RPMI8226 (cell line): ENCODE measurements around the gene ERG28.
A peak's percentile ranks its signal among the peaks of the same experiment; 100 is the strongest.

Experiments used
- DNase-seq: peaks from one replicate; pipeline ENCODE4 v3.0.0-alpha.2; 2015

Gene ERG28

DNA sequence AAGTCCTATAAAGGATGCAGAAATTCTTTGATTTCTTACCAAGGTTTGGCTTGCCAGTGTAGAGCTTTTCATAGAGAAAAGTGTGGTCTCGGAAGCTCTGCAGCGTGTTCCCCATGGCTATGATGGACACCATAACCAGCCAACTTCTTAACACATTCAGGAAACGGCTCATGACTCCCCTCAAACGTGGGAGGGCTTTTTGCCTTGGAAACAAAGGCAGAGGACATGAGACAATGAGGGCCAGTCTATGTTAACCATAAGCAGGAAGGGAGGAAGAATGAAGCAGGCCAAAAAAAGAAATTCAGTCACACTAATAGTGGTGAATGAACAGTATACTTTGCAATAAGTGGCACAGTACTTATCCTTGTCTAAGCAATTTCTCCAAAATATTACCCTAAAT is 3.3 kb downstream of the ERG28 start:
- DNase-seq = no peak

DNA sequence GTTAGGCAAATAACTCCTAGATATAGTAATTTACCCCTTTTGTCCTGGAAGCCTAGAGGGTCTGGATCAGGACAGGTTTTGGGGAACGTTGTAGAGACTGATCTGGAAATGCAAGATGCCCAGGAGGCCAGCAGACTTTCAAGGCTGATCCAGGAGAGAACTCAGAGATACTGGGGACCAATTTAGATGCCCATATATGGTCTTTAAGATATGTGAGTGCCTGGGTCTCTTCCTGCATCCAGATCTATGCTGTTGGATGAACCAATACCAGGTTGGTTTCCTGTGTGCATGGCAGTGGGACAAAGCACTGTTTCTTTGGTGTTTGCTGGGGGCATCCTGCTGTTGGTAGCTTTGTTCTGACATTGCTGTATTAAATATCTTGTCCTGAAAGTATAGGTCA is 5.4 kb downstream of the ERG28 start:
- no peak for DNase-seq

DNA sequence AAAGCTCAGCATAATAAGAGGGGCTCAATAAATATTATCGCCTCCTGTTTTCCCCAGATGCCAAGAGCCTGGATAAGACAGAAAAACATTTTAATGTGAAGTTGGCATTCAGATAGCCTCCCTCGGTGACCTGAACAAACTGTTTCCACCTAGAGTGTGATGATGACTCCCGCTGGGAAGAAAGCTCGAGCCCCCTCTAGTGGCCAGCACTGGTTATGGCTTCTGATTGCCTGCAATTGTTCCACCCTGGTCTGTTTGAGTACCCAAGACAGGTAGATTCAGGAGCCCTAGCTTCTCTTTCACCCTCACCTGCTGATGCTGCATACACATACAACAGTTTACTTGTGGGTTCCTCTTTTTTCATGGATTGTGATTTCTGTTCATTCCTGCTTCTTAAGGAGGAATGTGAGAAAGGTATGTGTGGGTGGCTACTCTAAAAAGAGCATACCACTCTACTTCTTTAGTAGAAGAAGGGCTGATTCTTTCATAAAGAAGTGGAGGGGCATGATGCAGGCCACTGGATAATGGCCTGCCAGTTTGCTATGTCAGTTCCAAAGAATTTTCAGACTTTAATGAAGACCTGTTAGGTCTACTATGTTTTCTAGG is 6.4 kb downstream of the ERG28 start:
- DNase-seq = peak; percentile 55

DNA sequence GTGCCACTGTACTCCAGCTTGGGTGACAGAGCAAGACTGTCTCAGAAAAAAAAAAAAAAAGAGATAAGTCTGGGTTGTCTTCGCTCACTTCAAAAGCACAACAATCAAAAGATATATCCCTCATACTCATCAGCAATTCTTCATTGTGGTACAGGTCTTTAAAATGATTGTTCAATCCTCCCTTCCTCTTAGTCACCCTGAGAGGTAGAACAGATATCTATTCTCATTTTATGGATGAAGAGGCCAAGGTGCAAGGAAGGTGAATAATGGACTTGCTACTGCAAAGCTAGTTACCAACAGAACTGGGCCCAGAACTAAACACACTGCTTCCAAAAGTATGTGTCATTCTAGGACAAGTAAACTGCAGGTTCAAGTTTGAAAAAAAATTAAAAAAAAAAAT is 7.1 kb downstream of the ERG28 start:
- no peak for DNase-seq

DNA sequence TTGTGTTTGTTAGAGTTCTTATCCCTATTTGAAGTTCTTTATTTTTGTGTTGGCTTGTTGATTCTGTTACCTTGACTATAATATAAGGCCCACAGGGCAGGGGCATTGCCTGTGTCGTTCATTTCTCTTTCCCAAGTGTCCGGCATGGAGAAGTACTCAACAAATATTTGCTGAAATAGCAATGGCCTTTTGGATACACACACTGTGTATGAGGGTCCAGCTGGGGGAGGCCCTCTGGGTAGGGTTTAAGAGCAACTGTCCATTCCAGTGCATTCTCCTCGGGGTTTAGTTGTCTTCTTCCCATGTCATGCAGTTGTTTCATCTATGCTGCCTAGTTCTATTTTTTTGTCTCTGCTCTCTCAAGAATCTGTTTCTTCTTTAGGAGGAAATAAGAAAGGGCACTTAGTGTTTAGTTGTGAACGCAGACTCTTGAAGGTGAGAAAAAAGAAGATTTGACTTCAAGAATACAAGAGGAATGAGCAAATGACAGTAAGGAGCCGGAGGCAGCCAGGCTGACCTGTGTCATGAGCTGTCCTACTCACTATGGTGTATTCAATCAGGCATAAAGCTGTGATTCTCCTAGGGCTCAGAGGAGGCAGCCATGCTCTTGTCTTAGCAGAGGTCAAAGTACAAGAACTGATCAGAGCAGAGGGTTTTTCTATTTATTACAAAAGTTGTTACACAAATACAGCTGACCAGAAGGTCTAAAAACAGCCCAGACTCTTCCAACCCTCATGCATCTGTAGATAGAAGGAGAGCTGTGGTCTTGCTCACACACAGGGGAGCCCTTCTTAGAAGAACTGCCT is 10.2 kb downstream of the ERG28 start:
- DNase-seq = no peak

DNA sequence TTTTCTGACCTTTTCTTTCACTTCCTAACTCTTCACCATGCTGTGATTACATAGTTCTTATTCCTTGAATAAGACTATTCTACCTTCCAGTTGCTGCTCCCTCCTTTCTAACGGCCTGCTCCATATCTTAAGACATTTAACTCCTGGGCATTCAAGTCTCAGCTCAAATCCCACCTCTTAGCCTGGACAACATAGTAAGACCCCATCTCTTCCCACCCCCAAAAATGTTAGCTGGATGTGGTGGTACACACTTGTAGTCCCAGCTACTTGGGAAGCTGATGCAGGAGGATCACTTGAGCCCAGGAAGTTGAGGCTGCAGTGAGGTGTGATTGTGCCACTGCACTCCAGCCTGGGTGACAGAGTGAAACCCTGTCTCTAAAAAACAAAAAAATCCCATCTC is 10.9 kb downstream of the ERG28 start:
- DNase-seq = no peak

DNA sequence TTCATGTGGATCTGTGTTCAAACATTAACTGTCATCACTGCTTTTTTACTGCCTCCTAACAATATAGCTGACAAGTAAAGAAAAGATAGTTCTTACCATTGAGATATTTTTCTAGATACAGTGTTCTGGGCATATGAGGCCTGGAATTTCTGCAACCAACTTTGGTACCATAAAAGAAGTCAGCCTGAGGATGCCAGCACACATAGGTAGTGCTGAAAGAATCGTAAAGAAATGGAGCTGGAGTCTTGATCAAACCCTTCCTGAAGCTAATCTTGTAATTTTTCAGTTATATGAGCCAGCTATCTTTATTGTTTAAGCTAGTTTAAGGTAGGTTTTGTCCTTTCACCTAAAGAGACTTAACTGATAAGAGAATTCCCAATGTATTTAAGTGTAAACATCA is 11.3 kb downstream of the ERG28 start:
- no peak for DNase-seq

DNA sequence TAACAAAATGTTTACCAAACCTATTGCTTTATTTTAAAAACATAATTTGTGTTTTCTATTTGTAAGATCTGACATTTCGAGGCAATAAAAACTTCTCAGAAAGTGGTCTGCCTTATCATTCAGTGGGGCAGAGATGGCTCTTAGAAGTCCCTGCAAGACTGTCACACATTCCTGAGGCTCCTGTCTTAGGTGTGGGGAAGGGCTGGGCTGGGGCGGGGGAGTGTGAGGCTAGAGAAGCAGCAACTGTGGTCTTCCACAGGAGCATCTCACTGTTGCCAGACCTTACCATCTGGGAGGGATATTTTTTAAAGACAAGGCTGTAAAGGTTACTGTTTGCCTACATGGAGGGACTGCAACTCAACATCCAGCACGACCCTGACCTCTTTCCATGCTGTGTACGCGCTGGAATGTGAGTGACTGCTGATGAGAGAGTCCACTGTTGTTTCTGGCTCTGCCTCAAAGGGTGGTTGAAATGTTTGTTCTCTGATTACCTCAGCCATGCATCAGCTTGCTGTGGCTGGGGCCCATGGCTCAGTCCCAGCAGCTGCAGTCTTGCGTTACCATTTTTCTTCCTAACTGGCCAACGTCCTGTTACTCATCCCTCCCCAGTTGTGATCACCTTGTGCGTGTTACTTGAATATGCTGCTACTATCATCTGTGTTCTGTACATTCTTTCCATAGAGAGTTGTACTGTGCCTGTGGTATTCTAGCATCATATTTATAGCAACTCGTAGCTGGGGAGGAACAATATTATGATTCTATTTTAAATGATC is 12.4 kb downstream of the ERG28 start:
- DNase-seq = no peak

DNA sequence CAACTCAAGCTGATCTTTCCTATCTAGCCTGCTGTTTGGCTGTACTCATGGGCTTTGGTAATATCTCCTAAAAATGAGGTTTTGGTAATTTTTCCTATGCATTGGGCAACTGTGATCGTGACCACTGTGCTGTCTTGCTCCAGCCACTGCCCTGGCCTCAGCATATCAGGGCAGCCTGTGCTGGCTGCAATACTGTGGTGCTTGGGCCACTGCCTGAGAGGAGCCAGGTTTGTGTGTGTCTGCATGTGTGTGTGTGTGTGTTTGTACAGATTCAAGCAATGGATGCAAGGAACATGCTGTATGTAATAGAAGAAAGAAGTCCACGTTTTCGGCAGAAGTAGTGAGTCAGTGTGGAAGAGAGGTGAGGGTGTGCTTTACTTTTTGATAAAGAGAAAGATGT is 13.0 kb downstream of the ERG28 start:
- DNase-seq = no peak

DNA sequence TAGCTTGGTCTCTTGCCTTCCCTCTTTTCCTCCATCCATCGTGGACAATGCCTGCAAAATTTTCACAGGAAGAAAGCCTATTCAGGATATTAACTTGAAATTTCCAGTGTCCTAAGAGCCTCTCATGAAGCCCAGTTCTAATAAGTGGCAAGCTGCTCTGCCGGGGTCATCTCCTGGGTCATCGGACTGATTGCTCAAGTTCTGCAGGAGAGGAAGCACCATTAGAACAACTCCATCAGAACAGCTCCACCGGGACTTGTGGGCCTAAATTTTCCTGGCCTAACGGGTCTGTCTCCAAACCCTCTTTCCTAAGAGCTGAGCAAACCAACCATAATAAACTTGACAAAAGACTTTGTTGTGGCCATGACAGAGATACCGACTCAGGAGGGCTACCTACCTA is 13.9 kb downstream of the ERG28 start:
- DNase-seq = no peak

DNA sequence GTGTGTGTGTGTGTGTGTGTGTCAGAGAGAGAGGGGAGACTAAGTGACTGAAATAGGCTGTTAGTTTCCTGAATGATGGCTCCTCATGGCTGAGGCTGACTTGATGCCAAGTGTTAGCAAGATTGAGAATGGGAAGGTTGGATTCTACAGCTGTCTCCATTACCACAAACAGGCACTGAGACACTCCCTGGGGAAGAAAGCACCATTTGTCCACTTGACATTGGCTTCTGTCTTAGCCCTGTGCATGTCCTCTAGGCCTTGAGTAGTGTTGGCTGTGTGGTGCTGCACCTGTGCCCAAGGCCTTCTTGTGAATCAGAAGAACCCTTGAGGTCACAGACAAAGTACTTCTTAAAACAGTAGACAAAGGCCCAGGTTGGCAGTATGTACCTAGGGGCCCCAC is 15.6 kb downstream of the ERG28 start:
- no peak for DNase-seq

DNA sequence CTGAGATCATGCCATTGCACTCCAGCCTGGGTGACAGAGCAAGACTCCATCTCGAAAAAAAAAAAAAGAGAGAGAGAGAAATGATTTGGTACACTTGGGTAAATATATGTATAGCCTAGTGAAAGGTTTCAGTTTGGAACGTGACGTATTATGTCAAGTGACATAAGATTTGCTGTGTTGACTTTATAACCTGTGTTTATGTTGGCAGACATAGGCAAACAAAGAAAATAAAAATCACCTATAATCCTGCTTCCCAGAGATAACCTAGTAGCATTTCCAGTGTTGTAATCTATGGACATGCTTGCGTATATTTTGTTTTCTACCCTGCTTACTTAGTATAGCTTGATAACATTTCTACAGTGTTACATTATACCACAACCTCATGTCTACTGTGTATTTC is 16.7 kb downstream of the ERG28 start:
- no peak for DNase-seq

DNA sequence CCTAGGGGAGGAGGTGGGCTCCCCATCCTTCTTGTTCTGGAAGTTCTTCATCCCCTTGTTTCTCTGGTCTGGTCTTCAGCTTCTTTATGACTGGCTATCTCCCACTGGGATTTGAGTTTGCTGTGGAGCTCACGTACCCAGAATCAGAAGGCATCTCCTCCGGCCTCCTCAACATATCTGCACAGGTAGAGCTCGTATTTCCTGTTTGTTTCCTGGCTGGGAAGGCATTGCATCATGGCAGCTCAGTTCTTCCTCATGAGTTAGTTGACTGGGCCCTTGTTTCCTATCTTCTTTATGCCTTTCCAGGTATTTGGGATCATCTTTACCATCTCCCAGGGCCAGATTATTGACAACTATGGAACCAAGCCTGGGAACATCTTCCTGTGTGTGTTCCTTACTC is 19.8 kb downstream of the ERG28 start:
- DNase-seq = no peak

DNA sequence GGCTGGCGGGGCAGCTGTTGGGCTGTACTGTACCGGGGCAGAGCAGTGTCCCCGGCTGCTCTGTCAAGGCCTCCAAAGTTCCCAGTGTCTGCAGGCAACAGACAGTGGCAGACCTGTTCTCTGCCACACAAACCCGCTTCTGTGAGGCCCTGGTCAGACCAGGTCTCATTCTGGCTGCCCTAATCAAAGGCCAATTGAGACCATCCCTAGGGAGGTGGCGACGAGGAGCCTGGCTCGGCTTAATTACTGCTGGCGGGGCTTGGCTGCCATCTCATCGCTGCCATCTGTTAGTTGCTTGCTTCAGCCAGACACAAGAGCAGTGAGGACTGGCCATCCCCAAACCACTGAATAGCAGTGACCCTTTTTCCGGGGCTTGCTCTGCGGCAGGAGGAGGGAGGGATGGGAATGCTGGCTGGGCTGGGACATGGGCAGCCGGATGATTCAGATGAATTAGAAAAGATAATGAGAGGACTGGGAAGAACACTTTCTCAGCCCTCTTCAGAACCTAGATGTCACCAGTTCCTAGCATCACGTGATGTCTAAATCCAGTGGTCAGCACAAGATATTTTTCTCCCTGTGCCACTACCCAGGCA is 24.5 kb downstream of the ERG28 start:
- DNase-seq = no peak

DNA sequence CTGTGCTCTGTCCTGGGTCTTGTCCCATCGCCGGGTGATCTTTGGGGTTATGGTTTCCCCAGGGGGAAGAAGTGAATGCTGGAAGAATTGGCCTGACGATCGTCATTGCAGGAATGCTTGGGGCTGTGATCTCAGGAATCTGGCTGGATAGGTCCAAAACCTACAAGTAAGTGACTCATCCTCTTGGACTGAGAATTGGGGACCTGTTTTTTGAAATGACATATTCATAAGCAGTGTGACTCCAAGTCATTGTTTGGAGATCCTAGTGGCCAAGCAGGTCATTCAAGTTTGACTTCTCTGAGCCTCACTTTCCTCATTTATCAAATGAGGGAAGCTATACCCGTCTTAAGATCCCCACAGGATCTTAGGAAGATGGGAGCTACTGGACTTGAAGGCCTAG is 25.8 kb downstream of the ERG28 start:
- DNase-seq = no peak

DNA sequence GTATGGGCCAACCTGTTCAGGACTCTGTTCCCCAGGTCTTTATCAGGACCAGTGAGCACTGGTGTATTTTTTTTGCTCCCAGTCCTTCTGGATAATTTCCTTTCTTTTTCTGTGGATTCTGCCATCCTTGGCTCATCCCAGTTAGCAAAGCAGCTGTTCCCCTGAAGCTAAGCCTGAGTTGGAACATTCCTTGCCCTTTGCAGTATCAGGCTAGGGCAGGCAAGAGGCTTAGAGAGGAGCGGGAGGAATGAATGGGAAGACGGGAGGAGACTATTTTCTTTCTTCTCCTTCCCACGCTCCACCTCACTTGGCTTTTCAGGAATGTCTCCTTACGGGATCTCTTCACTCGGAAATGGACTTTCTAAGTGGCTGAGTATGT is 29.2 kb downstream of the ERG28 start:
- no peak for DNase-seq

DNA sequence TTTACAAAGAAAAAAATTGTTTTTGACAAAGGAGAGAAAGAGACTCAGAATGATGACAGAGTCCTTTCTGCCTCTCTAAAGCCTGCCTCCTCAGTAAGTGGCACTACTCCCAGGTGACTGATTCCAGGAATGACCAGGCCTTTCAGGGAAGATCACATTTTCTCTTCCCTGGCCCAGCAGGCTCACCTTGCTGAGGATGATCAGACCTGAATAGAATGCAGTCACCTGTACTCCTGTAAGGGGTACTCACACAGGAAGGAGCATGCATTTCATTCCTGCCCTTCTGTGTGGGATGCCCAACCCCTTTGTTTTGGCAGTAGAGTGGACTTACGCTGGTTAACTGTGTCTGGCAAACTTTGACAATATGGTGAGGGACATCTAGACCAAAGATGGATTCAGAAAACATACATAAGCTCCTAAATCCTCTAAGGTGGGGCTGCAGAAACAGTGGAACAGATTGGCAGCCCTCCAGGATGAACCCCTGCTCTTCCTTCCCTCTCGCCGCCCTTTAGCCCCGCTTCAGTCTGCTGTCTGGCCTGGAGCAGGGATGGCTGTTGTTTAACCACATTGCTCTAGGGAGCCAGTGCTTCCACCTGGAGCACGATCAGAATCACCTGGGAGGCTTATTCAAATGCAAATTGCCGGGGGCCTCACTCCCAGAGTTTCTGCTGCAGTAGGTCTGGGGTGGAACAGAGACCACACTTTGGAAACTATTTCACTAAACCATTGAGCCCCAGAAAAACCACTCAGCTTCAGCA is 29.8 kb downstream of the ERG28 start:
- DNase-seq = no peak

DNA sequence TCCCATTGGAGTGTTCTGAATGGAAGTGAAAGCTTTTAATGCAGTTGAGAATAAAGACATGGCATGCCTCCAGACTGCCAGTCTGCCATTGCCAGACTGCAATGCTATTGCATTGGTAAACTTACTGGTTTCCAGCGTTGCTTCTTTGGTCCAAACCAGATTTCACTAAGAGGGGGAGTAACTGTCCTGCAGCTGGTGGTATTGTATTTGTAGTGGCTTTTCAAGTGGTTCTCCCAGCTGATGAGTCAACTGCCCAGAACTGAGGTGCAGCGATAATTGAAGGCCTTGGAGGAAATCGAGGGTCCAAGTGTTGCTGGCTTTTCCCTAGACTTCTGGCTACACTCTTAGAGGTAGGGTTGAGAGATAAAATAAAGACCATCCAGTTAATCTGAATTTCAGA is 31.9 kb downstream of the ERG28 start:
- DNase-seq = no peak

DNA sequence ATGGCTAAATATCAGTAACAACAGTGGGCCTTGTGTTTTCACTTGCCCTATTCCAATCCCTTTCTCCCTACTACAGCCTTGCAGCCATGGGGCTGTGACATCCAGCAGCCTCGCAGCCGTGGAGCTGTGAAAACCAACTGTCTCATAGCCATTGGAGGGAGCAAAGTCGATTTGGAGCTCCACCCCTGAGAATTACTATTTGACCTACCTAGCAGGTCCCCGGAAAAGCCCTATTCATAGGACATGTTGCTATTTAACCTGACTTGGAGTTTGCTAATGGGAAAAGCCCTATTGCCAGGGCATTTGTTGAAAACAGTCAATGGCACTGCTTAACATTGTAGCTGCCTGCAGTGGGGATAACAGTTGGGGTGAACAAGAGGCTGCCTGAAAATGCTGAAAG is 33.3 kb downstream of the ERG28 start:
- no peak for DNase-seq

DNA sequence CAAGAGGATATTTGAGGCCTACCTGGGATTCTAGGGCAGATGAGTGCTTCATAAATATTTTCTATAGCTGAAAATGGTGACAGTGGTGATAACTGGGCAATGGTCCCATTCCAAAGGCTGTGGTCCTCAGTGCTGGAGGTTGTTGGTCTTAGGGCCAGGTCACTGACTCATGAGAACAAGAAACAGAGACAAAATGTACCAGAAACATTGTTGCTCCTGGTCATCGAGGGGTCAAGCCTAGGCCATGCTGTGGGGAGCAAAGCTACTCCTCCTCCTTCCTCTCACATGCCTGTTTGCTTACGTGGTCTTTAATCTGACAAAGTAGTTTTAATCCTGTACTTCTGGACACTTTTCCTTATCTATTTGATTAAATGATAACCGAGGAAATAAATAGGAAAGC is 33.8 kb downstream of the ERG28 start:
- no peak for DNase-seq

DNA sequence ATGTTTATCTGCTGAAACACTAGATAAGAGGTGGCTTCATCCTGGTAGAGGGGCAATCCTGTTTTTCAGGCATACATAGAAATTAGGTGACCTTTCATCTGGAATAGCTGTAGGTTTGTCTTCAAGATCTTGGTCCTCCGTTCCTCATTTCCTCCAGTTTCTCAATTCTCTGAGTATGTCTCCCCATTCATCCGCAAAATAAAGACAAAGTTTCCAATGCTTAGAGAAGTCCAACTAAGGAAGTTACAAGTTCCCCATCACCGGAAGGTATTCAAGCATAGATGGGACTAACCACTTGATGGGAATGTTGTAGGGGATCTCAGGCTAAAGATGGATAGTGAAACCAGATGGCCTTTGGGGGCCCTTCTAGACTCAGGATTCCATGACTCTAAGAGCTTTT is 34.3 kb downstream of the ERG28 start:
- DNase-seq = no peak

DNA sequence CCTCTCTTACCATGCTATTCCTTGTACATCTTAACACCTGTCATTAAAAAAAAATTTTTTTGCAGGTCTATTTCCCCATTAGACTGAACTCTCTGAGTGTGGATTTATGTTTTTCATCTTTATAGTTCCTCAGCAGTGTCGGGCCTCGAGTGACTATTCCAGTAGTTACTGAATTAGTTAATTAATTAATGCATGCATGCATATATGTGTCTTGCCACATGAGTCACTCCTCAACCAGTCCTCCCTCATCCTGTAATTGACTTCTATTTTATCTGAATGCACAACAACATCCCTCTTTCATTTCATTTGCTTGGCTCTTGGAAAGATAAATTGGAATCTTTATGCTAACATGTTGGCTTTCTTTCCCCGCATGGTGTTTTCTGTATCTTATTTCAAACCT is 35.6 kb downstream of the ERG28 start:
- DNase-seq = no peak

DNA sequence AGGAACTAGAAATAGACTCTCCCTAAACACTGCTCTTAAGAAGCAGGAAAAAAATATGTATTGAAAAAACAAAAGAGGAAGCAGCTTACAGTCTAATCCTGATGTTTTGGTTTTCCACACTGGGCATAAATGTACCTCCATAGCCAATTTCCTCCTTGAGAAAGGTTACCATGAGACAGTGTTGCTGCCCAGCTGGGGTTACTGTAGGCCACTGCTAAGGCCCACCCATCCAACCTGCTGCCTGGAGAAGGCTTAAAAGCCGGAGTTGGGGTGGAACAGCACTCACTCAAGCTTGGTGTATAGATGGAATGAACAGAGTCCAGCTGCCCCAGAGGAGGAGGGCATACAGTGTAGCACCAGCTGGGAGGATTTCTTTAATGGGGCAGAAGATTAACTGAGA is 41.1 kb downstream of the ERG28 start:
- no peak for DNase-seq
